SW480 (cell line): ENCODE data around the gene TTC19.
A peak's percentile ranks its signal among the peaks of the same experiment; 100 is the strongest.

Source experiments
- DNase-seq: peaks from one replicate; pipeline ENCODE4 v3.0.0-alpha.2; 2016; ENCODE audit warnings: low spot score

TTC19 gene, protein sequence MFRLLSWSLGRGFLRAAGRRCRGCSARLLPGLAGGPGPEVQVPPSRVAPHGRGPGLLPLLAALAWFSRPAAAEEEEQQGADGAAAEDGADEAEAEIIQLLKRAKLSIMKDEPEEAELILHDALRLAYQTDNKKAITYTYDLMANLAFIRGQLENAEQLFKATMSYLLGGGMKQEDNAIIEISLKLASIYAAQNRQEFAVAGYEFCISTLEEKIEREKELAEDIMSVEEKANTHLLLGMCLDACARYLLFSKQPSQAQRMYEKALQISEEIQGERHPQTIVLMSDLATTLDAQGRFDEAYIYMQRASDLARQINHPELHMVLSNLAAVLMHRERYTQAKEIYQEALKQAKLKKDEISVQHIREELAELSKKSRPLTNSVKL

DNA sequence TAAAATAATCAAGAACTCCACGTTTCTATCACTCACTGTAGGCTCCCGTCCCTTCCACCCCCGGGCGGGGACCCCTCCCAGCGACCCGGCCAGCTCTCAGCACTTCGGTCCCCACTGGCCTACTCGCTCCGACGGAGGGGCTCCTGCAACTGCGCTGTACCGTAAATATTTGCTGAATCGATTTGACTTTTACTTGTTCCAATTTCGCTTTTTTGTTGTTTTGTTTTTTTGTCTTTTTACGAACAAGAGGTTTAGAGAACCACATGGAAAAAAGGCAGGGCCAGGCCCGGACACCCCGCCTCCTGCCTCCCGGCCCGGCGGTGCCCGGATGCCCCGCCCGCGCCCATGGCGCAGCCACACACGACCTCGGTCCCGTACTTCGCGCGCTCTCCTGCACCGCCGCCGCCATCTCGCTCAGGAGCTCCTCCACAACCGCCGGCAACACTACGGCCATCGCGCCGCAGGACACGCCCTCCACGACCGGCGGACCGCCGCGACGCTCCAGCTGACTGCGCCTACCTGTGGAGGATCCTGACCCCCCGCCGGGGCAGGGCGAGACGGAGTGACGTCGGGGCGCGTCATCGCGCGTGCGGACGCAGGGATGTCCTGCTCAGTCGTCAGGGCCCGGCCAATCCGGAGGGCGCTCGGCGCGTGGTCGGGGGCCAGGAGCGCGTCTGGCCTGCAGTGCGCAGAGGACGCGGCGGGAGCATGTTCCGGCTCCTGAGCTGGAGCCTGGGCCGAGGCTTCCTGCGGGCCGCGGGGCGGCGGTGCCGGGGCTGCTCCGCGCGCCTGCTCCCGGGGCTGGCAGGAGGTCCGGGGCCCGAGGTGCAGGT, at the start of gene TTC19, which contains the start of gene ZSWIM7:
TTC19 (plus strand) TSS at position 684 of the 833 bp plus-strand sequence; CDS start at position 709, 25 bp downstream.
ZSWIM7 (minus strand) TSS at position 564 of the 833 bp plus-strand sequence; CDS start at position 454, 110 bp downstream.
- peak; percentile 96 for DNase-seq

DNA sequence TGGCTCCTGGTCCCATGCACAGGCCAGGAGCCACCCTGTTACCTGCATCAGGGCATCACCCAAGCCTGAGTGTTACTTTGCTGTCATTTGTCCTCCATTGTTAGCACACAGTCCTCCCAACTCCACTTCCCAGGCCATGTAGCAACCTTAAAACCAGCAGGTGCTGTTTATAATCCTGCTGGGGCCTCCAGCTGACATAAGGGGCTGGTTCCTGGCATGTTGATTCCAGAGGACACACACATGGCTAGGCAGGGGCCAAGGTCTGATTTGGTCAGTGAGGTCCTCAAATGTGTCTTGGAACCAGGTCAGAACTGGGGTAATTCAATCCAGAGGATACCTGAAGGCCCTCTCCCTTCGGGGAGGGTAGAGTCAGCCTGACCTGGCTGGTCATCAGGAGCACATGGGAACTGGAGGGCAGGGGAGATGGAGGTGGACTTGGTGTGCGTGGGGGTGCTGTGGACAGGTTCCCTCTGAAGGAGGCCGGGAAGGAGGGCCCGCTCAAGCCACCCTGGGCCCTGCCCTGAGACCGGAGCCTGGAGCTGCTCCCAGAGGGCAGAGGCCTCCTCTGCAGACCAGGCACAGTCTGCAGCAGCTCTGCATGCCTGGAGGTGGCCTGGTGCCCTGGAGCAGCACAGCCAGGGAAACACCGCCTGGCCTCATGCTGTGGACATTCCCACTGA, 48.1 kb upstream of the TTC19 start:
- no peak for DNase-seq

DNA sequence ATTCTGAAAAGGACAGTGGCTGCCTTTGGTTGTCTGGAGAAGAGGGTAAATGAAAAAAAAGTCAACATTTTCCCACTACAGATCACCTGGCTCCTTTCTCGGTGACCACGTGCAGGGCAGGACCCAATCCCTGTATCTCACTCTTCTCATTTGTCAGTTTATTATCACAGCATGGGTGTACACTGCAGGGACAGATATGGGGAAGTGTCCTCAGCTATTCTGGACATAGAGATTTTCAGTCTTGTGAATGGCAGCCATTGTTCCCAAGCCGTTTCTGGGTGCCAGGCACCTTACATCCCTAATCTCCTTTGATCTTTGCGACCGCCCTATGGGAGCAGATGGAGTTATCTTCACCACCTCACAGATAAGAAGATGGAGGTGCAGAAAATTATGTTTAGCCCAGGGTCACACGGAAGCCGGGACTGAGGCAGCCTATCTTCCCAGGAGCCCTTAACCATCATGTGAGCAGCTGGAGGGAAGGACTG, 47.5 kb upstream of the TTC19 start:
- peak; percentile 53 for DNase-seq

DNA sequence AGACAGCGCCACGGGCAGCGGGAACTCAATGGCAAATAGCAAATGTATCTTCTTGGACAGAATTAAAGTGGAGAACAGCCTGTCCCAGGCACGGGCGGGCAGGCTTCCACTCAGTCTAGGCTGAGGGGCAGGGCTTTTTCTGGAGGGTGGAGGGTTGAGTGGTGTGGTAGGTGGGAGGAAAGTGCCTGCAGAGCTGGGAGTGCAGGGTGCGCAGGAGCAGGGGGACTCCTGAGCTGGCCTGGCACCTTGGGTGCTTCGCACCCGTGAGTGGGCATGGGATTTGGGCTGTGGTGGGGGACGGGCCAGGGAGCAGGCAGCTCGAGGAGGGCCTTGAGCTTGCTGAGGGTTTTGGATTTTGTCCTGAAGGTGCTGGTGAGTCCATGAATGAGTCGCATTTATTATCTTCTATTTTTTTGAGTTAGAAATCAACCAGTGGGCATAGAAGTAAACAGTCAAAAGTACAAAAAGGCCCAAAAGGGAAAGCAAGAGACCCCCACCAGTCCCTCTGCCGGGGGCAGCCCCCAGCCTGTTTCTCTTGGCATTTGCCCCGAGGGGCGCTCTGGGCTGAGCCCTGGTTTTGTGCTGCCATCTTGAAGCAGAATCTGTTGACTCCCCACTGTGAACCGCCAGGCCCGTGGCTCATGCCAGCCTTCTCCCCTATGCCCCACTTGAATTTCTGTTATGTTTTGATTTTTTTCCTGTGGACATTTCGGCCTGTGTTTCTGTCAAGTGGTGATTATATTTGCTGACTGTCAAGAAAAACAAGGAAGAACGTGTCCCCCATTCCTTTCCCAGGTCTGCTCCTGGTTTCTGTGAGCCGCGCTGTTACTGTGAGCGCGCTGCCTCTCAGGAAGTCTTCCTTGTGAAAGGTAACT, 46.5 kb upstream of the TTC19 start:
- no peak for DNase-seq

DNA sequence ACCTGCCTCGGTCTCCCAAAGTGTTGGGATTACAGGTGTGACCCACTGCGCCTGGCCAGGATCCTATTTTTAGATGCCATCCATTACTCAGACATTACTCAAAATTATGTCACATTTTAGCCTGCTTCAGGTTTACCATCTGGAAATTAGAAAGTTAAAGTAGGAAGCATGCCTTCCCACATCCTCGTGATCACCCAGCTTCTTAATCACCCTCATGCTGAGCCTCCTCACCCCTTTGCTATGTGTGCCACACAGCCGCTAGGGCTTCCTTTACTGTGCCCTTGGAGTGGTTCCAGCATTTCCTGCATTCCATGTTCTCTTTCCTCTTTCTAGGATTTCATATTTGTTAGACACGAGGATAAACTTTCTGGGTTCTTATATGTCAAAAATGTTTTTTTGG, 45.4 kb upstream of the TTC19 start:
- DNase-seq = peak; percentile 50

DNA sequence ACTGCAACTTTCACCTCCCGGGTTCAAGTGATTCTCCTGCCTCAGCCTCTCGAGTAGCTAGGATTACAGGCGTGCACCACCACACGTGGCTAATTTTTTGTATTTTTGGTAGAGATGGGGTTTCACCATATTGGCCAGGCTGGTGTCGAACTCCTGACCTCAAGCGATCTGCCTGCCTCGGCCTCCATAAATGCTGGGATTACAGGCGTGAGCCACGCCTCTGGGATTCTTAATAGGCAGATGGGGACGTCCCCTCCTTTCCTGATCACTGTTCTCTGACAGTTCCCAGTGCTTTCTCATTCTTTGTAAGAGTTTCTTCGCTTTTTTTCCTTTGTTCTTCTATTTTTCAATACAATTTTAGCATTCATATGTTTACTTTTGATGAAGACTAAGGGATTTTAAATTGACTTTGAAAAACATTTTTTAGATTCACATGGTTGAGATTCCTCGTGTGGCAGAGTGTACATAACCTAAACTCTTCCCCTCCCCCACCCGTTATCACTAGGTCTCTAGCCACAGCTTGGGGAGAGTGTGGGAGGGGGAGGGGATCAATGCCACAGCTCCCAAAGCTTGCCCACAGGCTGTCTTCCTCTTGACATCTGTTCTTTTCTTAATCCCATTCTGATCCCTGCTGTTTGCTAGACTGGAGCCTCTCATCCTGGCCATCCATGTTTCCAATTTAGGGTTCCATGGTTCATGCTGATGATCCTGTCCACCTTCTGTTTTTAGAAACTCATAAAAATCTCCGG, 43.7 kb upstream of the TTC19 start:
- DNase-seq = no peak

DNA sequence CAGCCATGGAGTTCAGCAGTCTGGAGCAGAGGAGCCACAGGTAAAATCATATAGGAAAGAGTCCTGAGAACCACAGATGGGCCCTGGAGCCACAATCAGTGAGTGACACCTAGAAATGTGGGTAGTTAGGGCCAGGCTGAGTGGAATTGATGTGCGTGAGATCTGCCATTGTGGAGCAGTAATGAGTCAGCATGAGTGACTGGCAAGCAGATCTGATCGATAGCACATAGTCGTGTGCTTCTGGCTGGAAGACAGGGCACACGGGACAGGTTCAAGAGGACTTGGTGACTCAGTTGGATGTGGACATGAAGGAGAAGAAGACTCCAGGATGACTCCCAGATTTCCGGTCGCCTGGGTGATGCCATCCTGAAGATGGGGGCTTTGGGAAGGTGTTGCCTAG, 42.4 kb upstream of the TTC19 start:
- no peak for DNase-seq

DNA sequence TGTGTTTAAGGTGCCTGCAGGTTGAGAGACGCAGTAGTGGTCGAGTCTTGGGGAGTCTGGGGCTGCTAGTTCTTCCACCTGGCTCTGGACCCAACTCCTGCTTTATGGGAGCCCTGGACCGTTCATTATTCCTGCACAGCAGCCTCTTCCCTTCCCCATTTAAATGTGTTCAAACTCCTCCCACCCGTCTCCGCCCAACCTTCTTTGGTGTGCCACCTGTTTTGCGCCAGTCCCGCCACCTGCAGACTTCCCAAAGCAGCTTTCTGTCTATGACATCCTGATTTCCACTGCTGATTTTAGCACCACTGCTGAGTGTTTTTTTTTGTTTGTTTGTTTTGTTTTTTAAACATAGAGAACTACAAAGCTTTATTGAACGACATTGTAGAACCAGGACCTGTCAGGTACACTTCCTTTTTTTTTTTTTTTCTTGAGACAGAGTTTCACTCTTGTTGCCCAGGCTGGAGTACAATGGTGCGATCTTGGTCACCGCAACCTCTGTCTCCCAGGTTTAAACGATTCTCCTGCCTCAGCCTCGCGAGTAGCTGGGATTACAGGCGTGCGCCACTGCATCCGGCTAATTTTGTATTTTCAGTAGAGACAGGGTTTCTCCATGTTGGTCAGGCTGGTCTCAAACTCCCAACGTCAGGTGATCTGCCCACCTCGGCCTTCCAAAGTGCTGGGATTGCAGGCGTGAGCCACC, 41.9 kb upstream of the TTC19 start:
- peak; percentile 77 for DNase-seq

DNA sequence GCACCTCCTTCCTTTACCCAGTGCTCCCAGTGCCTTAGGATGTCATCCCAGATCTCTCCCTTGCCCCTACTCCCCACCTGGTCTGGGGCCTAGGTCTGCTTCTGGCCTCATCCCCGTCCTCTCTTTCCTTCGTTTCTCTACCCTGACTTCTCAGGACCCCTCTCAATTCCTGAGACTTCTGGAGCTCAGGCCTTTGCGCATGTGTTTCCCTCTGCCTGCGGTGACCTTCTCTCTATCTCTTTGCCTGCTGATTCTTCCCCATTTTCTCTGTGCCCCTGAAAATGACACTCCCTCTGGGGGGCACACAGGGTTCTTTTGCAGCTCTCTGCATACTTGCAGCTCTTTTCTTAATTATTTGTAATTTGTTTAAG, 41.2 kb upstream of the TTC19 start:
- DNase-seq = no peak

DNA sequence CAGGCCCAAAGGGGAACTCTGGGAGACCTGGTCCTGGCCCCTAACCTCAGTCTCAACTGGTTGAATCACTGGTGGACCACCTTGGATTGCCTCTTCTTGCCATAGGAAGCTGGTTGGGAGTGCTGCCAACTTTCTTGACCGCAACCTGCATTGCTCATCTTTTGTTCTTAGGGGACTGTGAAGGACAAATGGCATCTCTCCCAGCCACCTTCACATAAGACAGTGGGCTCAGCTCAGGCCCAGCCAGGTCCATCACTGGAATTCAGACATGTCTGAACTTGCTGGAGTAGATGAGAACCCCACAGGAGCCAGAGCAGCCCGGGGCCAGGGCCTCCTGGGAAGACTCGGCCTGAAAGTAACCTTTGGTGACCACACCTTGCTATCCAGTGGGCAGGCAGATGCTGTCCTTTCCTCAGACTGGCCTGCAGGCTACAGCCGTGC, 35.9 kb upstream of the TTC19 start:
- DNase-seq = peak; percentile 93

DNA sequence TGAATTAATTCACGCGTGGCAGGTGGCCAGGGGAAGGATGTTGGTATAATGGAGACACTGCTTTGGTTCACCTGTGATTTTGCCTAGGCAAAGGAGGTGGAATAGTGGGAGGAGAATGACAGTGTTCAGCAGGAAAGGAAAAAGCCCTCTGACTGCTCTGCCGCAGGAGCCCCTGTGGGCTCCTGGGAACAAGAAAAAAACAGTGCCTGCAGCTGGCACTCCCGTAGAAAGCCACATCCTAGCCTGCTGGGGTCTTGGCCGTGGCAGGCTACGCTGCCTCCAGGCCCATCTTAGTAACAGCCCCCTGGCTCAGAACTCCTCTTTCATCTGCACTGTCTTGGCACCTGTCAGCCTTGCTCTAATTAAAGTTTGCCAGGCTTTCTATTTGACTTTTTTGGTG, 34.1 kb upstream of the TTC19 start:
- peak; percentile 48 for DNase-seq

DNA sequence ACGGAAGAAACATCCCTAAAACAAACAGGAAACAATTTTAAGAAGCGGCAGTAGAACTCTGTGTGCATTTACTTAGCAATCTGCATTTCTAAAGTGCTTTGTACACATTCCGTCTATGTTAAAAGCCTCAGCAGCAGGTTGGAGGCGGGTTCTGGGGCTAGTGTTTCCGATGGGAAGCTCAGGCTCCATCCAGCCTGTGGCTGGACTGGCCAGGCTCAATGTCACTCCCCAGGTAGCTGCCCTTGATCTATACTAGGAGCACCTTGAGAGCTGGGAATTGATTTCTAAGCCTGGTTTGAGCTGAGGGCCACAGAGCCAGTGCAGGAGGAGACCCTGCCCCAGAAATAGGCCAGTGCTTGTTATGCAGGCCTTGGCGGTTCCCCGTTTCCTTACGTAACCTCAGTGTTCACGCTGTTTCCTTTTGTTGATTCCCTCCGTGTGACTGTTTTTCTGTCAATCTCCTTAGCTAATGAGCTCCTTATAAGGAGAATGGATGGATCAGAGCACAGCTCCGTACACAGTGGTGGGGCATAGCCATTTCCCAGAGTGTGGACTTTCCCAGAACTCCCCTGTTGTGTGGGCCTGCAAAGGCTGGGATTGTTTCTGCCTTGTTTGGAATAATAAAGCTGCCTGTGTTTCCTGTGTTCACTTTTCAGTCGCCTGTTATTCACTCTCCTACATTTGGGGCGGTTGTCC, 33.3 kb upstream of the TTC19 start:
- peak; percentile 78 for DNase-seq

DNA sequence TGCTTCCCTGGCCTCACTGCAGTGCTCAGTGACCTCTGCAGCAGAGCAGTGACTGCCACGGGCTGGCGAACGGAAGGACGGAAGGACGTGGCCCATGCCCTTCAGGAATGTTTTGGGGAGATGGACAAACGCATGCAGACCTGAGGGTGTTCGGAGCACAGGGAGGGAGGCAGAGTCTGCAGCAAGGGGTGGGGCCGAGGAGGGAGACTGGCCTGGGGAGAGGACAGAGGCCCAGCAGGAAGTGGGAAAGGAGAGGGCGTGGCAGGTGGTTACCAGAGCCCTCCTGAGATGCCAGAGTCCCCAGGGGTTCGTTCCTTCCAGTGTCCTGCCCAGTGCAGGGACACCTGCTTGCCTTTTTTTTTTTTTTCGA, 32.8 kb upstream of the TTC19 start:
- peak; percentile 88 for DNase-seq

DNA sequence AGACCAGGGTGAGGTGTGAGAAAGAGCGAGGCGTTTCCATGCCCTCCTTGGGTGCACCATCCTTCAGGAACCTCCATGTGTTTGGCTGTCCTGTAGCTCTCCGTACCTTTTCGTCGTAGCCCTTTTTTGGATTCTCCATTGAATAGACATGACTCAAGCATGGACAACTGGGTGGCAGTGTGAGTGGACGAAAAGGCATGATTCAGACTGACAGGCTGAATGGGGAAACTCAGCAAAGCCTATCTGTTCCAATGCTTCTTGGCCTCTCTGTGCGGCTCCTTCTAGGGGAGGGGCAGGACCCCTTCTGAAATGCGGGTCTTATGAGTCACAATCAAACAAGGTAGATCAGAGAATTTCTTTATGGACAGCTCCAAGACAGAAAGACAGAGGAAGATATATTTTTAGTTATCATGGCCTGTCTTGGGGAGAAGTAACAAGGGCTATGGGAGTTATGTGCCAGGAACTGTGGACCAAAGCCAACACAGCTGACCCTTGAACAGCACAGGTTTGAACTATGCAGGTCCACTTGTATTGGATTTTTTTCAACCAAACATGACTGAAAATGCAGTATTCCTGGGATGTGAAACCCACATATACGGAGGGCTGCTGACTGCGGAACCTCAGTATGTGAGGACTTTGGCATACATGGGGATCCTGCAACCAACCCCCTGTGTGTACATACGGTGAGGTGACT, 31.8 kb upstream of the TTC19 start:
- DNase-seq = no peak

DNA sequence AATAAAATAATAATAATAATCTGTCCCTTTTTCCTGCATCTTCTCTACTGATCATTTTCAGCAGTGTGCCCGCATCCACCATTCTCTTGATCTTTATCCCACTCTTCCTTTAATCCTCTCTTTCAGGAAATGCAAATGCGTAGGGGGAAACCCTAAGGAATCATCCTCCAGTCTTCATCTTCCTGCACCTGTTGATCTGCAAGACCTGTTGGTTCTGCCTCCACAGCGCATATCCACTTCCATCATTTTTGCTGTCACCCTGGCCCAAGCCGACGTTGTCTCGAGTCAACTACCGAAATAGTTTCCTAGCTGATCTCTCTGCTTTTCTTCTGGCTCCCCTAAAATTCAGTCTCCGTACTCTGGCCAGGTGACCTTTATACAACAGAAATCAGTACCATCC, 30.2 kb upstream of the TTC19 start:
- no peak for DNase-seq

DNA sequence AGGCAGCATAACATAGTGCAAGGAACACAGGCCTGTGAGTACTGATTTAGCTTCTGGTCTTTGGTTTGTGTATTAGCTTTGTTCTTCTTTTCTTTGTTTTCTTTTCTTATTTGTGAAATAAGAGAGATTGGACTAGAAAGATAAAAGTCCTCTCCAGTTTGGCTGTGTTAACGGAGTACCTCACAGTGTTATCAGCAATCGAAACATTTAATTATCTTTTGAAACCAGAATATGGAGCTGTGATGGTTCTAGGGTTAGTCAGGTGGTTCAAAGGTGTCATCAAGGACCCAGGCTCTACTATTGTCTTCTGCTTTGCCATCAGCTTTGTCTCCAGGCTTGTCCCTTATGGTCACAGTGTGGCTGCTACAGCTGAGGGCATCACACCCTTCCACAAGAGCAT, 29.1 kb upstream of the TTC19 start:
- no peak for DNase-seq

DNA sequence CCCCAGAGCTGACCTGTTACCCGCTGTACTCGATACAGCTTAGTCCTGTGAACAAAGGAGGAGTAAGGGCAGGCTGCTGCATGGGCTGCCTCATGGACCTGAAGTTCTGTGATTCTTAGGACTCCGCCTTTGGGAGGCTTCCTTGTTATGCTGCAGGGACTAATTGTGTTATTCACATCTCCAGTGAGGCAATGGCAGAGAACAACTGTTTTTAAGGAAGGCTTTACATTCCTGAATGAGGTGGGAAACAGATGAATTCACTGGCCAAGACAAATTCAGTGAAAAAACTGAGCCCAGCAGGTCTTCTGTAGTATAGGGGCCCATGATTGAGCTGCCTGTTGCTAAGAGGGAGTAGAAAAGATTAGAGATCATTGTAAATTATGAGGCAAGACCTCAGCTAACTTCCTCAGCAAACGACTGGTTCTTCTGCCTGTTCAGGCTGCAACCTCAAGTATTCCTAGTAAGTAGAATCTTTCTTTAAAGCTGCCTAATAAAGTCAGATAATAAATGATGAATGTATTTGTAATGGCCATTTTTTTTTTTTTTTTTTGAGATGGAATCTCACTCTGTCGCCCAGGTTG, 28.4 kb upstream of the TTC19 start:
- no peak for DNase-seq

DNA sequence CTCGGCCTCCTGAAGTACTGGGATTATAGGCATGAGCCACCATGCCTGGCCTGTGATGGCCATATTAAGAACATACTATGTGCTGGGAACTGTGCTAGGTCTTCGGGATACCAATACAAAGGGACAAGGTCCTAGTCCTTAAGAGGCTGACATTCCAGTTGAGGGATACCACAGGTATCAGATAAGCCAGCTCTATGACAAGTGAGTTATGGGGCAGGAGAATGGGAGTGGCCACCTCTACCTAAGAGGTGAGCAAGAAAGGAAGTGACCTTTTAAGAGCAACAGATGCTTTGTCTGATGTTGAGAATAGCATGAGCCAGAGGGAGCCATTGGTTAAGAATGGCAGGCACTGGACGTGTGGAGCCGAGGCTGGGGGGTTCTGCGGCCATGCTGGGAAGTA, 27.7 kb upstream of the TTC19 start:
- DNase-seq = no peak
